AG20443 (cell line): ENCODE data around the gene HMCN2.
"Not testable (repeated sequence)": the region's sequence is repeated elsewhere in the genome, so short reads cannot be mapped to it uniquely, and the experiment has no call there.

Experiments
- DNase-seq: peaks from one replicate; pipeline ENCODE4 v3.0.0; 2012; ENCODE audit warnings: low spot score, mixed read lengths

The HMCN2 gene

DNA sequence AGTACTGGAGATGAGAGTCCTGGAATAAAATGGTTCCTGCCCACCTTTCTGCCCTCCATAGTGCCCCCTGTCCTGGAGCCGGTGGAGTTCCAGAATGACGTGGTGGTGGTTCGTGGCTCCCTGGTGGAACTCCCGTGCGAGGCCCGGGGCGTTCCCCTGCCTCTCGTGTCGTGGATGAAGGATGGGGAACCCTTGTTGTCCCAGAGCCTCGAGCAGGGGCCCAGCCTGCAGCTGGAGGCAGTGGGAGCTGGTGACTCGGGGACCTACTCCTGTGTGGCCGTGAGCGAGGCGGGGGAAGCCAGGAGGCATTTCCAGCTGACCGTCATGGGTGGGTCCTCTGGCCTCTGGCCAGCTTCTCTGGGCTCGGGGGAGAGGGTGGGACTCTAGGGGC, 128.1 kb downstream of the HMCN2 start:
- DNase-seq: no peak

DNA sequence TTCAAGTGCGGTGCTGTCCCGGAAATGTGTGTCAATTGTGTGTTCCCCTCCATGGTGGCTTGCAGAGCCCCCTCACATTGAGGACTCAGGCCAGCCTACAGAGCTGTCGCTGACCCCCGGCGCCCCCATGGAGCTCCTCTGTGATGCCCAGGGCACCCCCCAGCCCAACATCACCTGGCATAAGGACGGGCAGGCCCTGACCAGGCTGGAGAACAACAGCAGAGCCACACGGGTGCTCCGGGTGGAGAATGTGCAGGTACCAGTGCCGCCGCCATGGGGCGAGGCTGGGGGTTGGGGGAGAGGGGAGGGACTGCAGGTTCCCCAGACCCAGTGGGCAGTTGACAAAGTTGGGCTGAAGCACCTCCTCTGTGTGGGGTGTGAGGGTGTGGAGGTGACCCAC, 128.8 kb downstream of the HMCN2 start:
- DNase-seq: no peak

DNA sequence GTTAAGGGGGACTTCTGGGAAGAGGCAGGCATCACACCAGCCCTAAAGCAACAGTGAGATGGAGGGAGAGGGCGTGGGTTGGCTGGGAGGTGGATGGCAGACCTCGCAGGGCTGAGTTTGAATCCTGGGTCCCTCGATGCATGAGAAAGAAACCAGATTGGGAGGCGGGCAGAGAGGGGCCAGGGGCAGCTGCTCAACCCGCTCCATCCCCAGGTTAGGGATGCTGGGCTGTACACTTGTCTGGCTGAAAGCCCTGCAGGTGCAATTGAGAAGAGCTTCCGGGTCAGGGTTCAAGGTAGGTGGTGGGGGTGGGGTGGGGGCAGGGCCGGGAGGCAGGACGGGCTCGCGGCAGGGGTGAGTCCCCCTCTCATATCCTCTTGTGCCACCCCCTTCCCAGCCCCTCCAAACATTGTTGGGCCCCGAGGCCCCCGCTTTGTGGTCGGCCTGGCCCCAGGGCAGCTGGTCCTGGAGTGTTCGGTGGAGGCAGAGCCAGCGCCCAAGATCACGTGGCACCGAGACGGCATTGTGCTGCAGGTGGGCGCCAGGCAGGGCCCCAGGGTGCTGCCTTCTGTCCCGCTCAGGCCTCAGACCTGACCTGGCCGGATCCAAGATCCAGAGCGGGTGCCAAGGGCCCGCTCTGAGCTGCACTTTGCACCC, 129.4 kb downstream of the HMCN2 start:
- DNase-seq: no peak

DNA sequence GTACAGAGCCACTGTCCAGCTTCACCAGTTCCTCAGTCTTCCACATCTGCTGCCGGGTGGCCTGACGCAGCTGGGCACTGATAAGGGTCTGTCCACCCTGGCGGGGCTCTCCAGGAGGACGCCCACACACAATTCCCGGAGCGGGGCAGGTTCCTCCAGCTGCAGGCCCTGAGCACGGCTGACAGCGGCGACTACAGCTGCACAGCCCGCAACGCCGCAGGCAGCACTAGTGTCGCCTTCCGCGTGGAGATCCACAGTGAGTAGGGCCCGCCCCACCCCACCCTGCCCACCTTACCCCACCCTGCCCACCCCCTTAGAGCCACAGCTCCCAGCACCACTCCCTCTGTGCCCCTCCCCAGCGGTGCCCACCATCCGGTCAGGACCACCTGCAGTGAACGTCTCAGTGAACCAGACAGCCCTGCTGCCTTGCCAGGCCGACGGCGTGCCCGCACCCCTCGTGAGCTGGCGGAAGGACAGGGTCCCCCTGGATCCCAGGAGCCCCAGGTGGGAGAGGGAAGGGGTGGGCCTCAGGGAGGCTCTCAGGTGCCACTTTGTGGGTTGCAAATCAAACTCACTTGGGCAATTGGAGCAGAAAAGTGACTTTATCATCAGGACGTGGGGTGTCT, 130.4 kb downstream of the HMCN2 start:
- DNase-seq: no peak

DNA sequence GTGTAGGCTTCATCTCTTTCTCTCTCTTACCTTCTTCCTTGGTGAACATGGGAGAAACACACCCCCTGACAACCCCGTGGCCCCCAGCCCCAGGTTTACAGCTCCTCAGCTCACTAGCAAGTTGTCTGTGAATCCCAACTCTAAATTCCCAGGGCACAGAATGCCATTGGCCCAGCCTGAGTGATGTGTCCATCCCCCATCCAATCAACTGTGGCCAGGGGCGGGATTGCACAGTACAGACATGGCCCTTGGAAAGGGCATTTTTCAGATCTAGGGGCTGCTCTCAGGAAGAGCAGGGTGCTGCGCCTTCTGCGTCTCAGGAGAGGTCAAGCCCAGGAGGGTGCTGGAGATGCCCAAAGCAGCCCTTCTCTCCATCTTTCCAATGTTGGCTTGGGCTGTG, 131.0 kb downstream of the HMCN2 start:
- DNase-seq: no peak

DNA sequence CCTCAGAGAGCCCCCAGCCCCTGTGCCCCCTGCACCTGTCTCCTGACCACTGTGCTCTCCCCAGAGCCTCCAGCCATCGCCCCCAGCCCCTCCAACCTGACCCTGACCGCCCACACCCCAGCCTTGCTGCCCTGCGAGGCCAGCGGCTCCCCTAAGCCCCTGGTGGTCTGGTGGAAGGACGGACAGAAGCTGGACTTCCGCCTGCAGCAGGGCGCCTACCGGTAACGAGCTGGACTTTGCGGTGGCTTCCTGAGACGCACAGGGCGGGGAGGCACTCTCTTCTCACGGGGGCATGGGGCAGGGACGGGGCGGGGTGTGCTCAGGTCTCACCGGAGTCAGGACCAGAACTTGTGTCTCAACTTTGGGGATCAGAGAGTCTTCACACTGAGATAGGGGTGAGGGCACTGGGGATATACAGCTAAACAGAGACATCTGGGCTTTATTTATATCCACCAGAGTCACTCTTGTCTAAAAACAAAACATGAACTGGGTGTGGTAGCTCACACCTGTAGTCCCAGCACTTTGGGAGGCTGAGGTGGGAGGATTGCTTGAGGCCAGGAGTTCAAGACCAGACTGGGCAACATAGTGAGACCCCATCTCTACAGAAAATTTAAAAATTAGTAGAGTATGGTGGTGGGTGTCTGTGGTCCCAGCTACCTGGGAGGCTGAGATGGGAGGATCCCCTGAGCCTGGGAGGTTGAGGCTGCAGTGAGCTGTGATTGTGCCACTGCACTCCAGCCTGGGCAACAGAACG, 133.1 kb downstream of the HMCN2 start:
- DNase-seq: no peak

DNA sequence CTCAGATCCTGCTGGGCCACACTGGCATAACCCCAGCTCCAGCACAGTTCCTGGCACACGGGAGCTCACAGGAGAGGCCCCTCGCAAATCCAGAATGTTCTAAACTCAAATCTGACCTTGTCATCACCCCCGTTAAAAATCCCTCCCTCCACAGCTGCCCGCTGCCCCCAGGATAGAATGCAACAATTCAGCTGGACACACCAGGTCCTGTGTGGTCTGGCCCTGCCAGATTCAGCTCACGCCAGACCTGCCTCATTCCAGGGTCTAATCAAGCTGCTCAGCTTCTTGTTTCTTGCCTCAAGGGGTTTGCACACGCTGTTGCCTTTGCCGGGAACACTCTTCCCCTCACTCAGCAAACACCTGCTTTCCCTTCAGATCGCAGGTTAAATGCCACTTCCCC, 134.2 kb downstream of the HMCN2 start:
- DNase-seq: no peak

DNA sequence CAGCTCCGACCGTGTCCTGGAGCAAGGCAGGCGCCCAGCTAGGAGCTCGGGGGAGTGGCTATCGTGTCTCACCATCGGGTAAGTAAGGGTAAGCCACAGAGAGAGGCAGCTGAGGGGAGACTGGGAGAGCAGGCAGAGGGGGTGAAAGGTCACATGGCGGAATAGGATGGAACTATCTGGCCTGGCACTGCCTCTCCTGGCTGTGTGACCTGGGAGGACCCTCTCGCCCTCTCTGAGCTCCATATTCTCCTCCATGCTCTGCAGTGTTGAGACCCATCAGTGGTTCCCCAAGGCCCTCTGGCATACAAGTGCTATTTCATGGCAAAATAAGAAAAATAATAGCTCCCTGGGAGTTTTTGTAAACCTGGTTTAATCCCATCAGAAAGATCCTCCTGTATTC, 135.3 kb downstream of the HMCN2 start:
- DNase-seq: no peak

DNA sequence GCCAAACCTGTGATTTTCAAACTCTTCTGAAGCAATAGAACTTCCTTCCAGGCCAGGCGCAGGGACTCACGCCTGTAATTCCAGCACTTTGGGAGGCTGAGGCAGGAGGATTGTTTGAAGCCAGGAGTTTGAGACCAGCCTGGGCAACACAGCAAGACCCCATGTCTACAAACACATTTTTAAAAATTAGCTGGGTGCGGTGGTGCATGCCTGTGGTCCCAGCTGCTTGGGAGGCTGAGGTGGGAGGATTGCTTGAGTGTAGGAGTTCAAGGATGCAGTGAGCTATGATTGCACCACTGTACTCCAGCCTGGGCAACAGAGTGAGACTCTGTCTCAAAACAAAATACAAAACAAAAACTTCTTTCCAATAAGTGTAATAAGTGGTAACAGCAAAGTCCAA, 136.2 kb downstream of the HMCN2 start:
- not testable (repeated sequence) for DNase-seq

DNA sequence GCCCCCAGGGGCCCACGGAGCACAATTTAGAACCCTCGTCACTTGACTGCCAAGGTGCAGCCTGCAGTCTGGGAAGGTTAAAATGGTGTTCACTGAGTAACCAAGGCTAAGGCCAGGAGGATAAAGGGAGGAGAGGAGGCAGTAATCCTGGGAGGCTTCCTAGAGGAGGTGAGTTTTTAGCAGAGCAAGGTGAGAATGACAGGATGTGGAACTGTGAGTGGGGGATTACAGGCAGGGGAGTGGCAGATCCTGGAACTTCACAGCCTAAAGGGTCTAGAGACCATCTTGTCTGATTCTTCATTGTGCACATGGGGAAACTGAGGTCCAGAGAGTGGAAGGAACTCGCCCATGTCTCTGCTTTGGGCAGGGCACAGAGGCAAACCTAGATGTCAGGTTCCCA, 136.7 kb downstream of the HMCN2 start:
- DNase-seq: no peak

DNA sequence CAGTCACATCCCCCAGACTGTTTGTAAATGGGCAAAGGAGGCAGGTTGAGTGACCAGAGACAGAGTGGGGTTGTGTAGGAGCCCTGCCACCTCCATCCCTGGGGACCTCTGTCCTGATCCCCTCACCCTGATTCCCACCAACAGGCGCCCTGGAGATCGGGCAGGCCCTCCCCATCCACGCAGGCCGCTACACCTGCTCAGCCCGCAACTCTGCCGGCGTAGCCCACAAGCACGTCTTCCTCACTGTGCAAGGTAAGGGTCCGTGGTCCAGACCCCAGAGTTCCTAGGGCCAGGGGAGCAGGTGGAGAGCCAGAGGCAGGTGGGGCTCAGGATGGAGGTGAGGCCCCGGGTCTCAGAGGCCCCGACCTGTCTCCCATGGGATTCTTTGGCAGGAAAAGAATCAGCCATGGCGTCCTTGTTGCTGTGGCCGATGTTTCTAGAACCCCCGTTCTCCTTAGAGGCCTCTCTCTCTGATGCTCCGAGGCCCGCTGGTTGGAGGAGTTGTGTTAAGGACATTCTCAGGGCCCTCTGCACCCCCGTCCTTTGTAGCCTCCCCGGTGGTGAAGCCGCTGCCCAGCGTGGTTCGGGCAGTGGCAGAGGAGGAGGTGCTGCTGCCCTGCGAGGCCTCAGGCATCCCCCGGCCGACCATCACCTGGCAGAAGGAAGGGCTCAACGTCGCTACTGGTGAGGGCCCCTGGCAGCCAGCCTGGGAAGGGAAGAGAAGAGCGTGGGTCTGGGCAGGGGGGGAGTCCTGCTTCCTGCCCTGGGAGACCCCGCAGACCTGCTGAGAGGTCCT, 137.3 kb downstream of the HMCN2 start:
- no peak for DNase-seq

DNA sequence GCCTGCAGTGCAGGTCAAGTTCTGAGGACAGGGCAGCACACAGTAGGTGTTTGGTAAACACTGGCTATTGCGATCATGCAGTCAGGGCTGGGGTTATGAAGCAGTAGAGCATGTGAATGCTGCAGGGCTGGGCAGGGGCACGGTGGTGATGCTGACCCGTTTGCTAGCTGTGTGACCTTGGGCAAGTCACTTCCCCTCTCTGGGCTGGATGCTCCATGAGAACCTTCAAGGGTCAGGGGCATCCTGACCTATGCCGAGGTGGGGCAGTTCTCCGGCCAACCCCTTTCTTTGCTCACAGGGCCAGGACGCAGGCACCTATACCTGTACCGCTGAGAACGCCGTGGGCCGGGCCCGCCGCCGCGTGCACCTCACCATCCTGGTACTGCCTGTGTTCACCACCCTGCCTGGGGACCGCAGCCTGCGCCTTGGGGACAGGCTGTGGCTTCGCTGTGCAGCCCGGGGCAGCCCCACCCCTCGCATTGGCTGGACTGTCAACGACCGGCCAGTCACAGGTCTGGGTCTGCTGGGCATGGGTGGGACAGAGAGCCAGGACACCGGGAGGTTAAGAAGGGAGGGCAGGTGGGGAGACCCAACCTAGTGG, 140.2 kb downstream of the HMCN2 start:
- DNase-seq: no peak

DNA sequence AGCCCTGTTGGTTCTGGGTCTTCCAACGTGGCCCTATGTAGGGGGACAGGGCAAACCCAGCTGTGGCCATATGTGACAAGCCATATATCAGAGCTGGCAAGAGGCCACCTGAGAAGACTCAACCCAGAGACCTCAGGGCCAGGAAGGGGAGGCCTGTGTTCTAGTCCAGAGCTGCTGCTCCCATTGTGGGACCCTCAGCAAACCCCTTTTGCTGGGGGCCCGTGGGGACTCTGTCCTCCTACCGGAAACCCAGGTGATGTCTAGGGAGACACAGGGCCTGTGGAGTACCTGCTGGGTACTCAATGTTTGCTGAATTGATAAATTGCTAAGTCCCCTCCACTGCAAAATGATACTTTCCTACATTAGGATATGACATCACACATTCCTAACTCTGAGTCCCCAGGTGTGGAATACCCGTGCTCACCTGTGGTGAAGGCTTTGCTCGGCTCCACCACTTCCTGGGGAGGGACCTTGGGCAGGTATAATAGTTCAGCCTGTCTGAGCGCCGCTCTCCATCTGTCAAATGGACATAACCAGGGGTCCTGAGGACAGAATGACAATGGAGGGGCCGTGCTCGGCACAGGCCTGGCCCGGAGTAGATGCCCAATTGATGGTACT, 140.8 kb downstream of the HMCN2 start:
- no peak for DNase-seq

DNA sequence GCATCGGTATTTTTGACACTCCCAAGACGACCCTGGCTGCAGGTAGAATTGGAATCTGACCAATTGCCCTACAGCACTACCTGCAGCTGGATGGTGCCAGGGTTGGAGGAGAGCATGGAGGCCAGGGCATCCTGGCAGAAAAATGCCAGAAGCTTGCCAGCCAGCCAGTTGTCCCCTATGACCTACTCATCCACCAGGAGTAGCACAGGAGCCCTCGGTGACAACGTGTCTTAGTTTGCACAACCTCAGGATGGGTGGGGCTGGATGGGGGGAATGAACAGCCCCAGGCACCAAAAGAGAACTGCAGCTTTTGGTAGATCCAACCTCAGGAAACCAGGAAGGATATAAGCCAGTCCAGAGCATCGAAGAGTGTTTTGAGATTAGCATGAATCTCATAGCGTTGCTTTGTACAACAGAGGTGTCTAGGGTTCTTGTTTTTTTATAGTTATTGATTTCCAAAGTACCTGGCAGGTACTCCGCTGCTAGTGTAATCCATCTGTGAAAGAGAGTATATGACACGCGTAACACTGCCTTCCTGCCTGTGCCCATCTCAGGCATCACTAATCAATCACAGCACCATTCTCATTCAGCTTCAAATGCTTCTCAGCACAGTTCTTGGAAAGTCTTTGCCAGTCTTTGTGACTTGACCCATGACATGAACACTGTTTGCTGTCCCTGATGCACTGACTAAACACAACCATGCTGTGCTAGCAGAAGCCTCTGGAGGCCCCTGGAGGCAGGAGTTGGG, 142.5 kb downstream of the HMCN2 start:
- no peak for DNase-seq

DNA sequence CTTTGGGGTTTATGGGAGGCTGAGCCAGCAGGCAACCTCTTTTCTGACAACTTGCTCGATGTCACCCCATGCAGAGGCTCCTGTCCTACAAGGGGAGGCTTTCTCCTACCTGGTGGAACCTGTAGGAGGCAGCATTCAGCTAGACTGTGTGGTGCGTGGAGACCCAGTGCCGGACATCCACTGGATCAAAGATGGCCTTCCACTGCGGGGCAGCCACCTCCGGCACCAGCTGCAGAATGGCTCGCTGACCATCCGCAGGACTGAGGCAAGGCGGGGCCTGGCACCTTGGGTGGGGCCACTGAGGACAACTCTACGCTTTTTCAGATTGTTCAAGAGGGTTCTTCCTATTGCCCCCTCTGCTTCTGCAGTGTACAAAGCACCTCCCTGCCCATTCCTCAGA, 143.1 kb downstream of the HMCN2 start:
- DNase-seq: no peak

DNA sequence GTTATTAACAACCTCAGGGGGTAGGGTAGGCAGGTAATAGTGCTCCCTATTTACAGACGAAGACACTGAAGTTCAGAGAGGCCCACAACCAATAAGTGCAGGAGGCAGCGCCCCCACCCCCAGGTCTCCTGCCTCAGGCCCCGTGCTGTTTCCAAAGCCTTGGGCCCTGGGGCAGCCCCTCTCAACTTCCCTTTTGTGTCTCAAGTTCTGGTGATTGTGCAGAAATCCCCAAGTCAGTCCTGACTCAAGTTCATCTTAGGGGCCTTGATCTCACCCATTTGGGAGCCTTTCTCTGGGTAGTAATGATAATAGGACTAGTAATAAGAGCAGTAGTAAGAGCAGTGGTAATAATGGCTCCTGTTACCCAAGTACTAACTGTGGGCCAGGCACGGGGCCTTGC, 143.7 kb downstream of the HMCN2 start:
- DNase-seq: no peak

DNA sequence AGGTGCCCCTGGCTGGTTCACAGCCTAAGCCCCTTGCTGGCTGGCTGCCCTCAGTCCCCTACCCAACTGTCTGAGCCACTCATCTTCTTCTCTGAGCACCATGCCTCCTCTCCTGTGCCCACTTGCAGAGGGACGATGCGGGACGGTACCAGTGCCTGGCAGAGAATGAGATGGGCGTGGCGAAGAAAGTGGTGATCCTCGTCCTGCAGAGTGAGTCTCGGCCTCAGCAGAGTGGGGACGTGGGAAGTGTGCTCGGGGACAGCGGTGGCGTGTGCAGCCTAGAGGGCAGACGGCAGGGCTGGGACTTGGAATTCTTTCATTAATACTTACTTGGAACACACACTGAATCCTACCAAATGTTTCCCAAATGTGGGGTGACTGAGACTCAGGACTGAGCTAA, 144.9 kb downstream of the HMCN2 start:
- no peak for DNase-seq

DNA sequence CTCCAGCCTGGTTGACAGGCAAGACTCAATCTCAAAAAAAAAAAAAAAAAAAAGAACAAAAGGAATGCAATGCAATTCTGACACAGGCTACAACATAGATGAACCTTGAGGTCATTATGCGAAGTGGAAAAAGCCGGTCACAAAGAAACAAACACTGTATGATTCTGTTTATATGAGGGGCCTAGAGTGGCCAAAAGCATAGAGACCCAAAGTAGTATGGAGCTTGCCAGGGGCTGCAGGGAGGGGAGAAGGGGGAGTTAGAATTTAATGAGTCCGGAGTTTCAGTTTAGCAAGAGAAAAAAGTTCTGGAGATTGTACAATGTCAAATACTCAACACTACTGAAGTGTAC, 146.0 kb downstream of the HMCN2 start:
- DNase-seq: no peak

DNA sequence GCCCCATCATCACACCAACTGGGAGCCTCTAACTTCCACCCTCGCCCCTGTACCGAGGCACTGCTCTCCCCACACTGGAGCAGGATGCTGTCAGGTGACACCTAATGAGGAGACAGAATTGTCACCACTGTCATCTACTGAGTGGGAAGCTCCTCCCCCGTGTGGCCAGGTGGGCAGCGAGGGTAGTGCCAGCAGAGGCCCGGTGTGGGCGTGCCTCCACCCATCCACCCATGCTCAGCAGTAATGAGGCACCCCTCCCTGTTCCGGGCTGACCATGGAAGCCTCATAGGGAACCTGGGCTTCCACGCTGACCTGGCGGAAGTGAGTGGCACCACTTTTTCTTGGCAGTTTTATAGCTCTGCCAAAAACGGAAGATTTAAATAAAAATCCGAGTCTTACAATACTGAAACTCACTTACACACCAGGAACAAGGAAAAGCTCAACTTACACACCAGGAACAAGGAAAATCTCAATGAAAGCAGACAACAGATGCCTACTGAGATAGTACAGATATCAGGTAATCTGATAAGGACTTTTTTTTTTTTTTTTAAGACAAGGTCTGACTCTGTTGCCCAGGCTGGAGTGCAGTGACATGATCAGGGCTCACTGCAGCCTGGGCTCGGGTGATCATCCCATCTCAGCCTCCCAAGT, 148.6 kb downstream of the HMCN2 start:
- DNase-seq: no peak

DNA sequence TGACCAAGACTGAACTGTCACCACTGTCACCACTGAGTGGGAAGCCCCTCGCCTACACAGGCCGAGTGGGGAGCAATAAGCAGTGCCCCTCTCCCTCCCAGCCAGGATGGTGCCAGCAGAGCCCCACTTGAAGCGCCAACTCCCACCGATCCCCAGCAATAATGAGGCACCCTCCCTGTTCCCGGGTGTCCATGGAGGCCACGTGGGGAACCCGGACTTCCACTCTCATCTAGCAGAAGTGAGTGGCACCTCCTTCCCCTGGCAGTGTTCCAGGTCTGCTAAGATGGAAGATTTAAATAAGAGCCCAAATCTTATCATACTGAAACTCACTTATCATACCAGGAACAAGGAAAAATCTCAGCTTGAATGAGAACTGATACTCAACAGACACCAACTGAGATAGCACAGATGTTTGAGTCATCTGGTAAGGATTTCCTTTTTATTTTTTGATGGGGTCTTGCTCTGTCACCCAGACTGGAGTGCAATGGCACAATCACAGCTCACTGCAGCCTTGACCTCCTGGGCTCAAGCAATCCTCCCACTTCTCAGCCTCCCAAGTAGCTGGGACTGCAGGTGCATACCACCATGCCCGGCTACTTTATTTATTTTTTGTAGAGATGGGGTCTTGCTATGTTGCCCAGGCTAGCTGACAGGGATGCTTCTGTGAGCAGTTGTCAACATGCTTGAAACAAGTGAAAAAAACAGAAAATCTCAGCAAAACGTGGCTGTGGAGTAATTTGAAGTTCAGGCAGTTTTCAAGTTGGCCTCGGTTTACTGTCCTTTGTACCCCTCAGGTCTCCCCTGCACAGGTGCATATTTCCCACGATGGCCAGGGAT, 149.6 kb downstream of the HMCN2 start:
- DNase-seq: no peak
